Natural killer cell (primary cell): ENCODE results near the gene SLC8A1. TPM values are rescaled to one million over a fixed set of nuclear protein-coding genes. Genes with fewer than 3 reads are reported as not detected.

ENCODE experiments used
- ATAC-seq, 3 donors: fragments of 150-1000 bp in 2 of 3; fragments of 200-7000 bp in 1 of 3; cut with Tn5 transposase; 1 replicate in 1 of 3; 2 replicates in 2 of 3; pipeline ENCODE4 v1.10.0; 2021; ENCODE audit warnings: mild to moderate bottlenecking in 2 of 3, moderate library complexity in 2 of 3
- DNase-seq, 2 donors: peaks; one replicate each; pipeline versions ENCODE4 v3.0.0 to v3.0.0-alpha.2; 2013 to 2021; ENCODE audit warnings: mixed read lengths in 1 of 2
- H3K27ac ChIP-seq: one replicate; pipeline ENCODE4 v1.5.1; 2013; ENCODE audit warnings: mild to moderate bottlenecking, low read length
- H3K27me3 ChIP-seq: one replicate; pipeline ENCODE4 v1.6.1; 2013; ENCODE audit warnings: low read length; ENCODE audit not compliant: control insufficient read depth, insufficient read depth
- H3K36me3 ChIP-seq: one replicate; pipeline ENCODE4 v1.6.1; 2013; ENCODE audit warnings: low read length; ENCODE audit not compliant: control insufficient read depth, insufficient read depth
- H3K4me1 ChIP-seq: one replicate; pipeline ENCODE4 v1.6.1; 2013; ENCODE audit warnings: low read length; ENCODE audit not compliant: control insufficient read depth, insufficient read depth
- H3K4me3 ChIP-seq: one replicate; pipeline ENCODE4 v1.5.1; 2013; ENCODE audit warnings: low read length
- H3K9me3 ChIP-seq: one replicate; pipeline ENCODE4 v1.6.1; 2013; ENCODE audit warnings: low read length; ENCODE audit not compliant: control insufficient read depth, insufficient read depth
- H3K27ac Mint-ChIP-seq, 2 donors: one replicate each; pipeline ENCODE4 v1.8.0; 2022; ENCODE audit warnings: mild to moderate bottlenecking in 2 of 2, mixed read lengths in 2 of 2, moderate library complexity in 1 of 2
- H3K27me3 Mint-ChIP-seq, 2 donors: one replicate each; pipeline ENCODE4 v1.8.0; 2022; ENCODE audit warnings: low read depth in 2 of 2, mixed read lengths in 2 of 2
- H3K36me3 Mint-ChIP-seq: one replicate; pipeline ENCODE4 v1.8.0; 2022; ENCODE audit warnings: mixed read lengths
- H3K4me1 Mint-ChIP-seq, 2 donors: one replicate each; pipeline ENCODE4 v1.8.0; 2022; ENCODE audit warnings: mixed read lengths in 2 of 2
- H3K4me3 Mint-ChIP-seq: one replicate; pipeline ENCODE4 v1.8.0; 2022; ENCODE audit warnings: mild to moderate bottlenecking, moderate library complexity, mixed read lengths
- H3K9me3 Mint-ChIP-seq, 2 donors: one replicate each; pipeline ENCODE4 v1.8.0; 2022; ENCODE audit warnings: mixed read lengths in 2 of 2
- CTCF ChIP-seq: fragments of 200-600 bp; IDR thresholded peaks from one replicate; pipeline ENCODE4 v1.8.0; 2022; ENCODE audit warnings: antibody characterized with exemption
- WGBS: methylation state at CpG from one replicate; pipeline ENCODE4 v1.1.7; 2013; ENCODE audit warnings: missing lambda C conversion rate; ENCODE audit not compliant: insufficient coverage; 5-methylcytosine and 5-hydroxymethylcytosine counted together
- intact Hi-C: fragments of 100-400 bp; cut with micrococcal nuclease; formaldehyde crosslinking; loops from one replicate; pipeline ENCODE4 v1.14.2; 2022
- total RNA-seq, 4 donors: library from RNA; stranded (reverse); fragments of 120-200 nt in 1 of 4; gene quantifications; one replicate each; pipeline versions ENCODE4 v1.2.3 to v1.2.4, GENCODE V29; 2013 to 2022

SLC8A1 gene
- total RNA-seq, 3 donors from 2014 or later (not counting 1 experiment from before 2014, with no cell fraction given): 1.4 to 4.7 (median 3.6) TPM

GRCh38 chr2:40457366-40457765, 5.5 kb upstream of the SLC8A1 start:
- intact Hi-C loops: no loop called here
- Histone ChIP-seq H3K9me3 (no peaks in the 10 kb centered on the region), H3K27ac (no peak overlapping the region), H3K4me3 (no peak overlapping the region), H3K4me1 (peaks cover under 1% of the 10 kb centered on the region), H3K27me3 (no peaks in the 10 kb centered on the region), H3K36me3 (no peaks in the 10 kb centered on the region)
- WGBS: 90% methylated on average over 2 of the region's 3 CpGs
- Mint-ChIP-seq H3K36me3 (peaks cover 4% of the 10 kb centered on the region), H3K4me1 (peaks cover 3% of the 10 kb centered on the region in 2 donors), H3K9me3 (peaks cover 2% of the 10 kb centered on the region in 2 donors), H3K27me3 (peaks cover 6 to 8% of the 10 kb centered on the region in 2 donors), H3K27ac (no peak overlapping the region), H3K4me3 (no peak overlapping the region)
- DNase-seq (no peak), ATAC-seq (no peak)
- TF ChIP-seq CTCF: no peak

GRCh38 chr2:40456926-40457325, 5.0 kb upstream of the SLC8A1 start:
- intact Hi-C loops: no loop called here
- no peak overlapping the region for H3K4me3 Mint-ChIP-seq
- WGBS: 87% methylated on average over 2 of the region's 2 CpGs
- peaks cover 8 to 13% of the 10 kb centered on the region in 2 donors for H3K27me3 Mint-ChIP-seq
- Histone ChIP-seq H3K4me3 (no peak overlapping the region), H3K36me3 (no peaks in the 10 kb centered on the region), H3K4me1 (peaks cover 2% of the 10 kb centered on the region), H3K9me3 (no peaks in the 10 kb centered on the region), H3K27me3 (no peaks in the 10 kb centered on the region), H3K27ac (no peak overlapping the region)
- no peak overlapping the region for H3K27ac Mint-ChIP-seq
- no peak for DNase-seq
- no peak for ATAC-seq
- peaks cover 2% of the 10 kb centered on the region in 2 donors for H3K9me3 Mint-ChIP-seq
- peaks cover 7% of the 10 kb centered on the region for H3K36me3 Mint-ChIP-seq
- peaks cover 6% of the 10 kb centered on the region in 2 donors for H3K4me1 Mint-ChIP-seq
- TF ChIP-seq CTCF: no peak

GRCh38 chr2:40455661-40456060, 3.8 kb upstream of the SLC8A1 start:
- intact Hi-C loops: no loop called here
- Histone ChIP-seq H3K27ac (no peak overlapping the region), H3K36me3 (no peaks in the 10 kb centered on the region), H3K9me3 (no peaks in the 10 kb centered on the region), H3K27me3 (peaks cover 5% of the 10 kb centered on the region), H3K4me1 (peaks cover 8% of the 10 kb centered on the region), H3K4me3 (no peak overlapping the region)
- no peak for DNase-seq
- H3K4me1 Mint-ChIP-seq: peaks cover 6% of the 10 kb centered on the region in 2 donors
- H3K27me3 Mint-ChIP-seq: peaks cover 15 to 23% of the 10 kb centered on the region in 2 donors
- TF ChIP-seq CTCF: no peak
- peaks cover 7% of the 10 kb centered on the region for H3K36me3 Mint-ChIP-seq
- 62% methylated on average over 5 of the region's 5 CpGs for WGBS
- peak in 1 of 3 donors; percentile 54 for ATAC-seq
- peaks cover 2% of the 10 kb centered on the region in 2 donors for H3K9me3 Mint-ChIP-seq
- H3K27ac Mint-ChIP-seq: no peak overlapping the region
- no peak overlapping the region for H3K4me3 Mint-ChIP-seq

GRCh38 chr2:40454321-40454720, 2.4 kb upstream of the SLC8A1 start:
- no peaks in the 10 kb centered on the region for H3K9me3 ChIP-seq
- no peak overlapping the region for H3K27ac Mint-ChIP-seq
- H3K4me1 Mint-ChIP-seq: peaks cover 6% of the 10 kb centered on the region in 2 donors
- no peak for TF ChIP-seq CTCF
- H3K9me3 Mint-ChIP-seq: peaks cover 2% of the 10 kb centered on the region in 2 donors
- H3K27ac ChIP-seq: no peak overlapping the region
- peaks cover 7% of the 10 kb centered on the region for H3K27me3 ChIP-seq
- intact Hi-C loops: no loop called here
- no peak overlapping the region for H3K4me3 Mint-ChIP-seq
- no peak overlapping the region for H3K4me3 ChIP-seq
- H3K4me1 ChIP-seq: peaks cover 8% of the 10 kb centered on the region
- peaks cover 7% of the 10 kb centered on the region for H3K36me3 Mint-ChIP-seq
- H3K36me3 ChIP-seq: no peaks in the 10 kb centered on the region
- WGBS: 79% methylated on average over 3 of the region's 3 CpGs
- no peak for ATAC-seq
- no peak for DNase-seq
- peaks cover 19 to 29% of the 10 kb centered on the region in 2 donors for H3K27me3 Mint-ChIP-seq
